Parathyroid adenoma (tissue), 2 donors: Measurements from ENCODE around the gene DNAJC7.

Source experiments
- H2AFZ ChIP-seq: fragments of 300-600 bp; sonication (generic); one replicate; pipeline ENCODE4 v1.7.0; 2017; ENCODE audit warnings: antibody characterized with exemption, mild to moderate bottlenecking
- H3K27ac ChIP-seq: fragments of 300-600 bp; sonication (generic); one replicate; pipeline ENCODE4 v1.7.0; 2017
- H3K27me3 ChIP-seq: fragments of 300-600 bp; sonication (generic); one replicate; pipeline ENCODE4 v1.7.0; 2017; ENCODE audit warnings: low read length; ENCODE audit not compliant: control insufficient read depth, insufficient read depth
- H3K36me3 ChIP-seq: fragments of 300-600 bp; sonication (generic); one replicate; pipeline ENCODE4 v1.7.0; 2017; ENCODE audit warnings: low read length; ENCODE audit not compliant: control insufficient read depth, insufficient read depth
- H3K4me1 ChIP-seq: fragments of 300-600 bp; sonication (generic); one replicate; pipeline ENCODE4 v1.7.0; 2017; ENCODE audit warnings: control low read depth
- H3K4me2 ChIP-seq: fragments of 300-600 bp; sonication (generic); one replicate; pipeline ENCODE4 v1.7.0; 2017; ENCODE audit warnings: low read length
- H3K4me3 ChIP-seq: fragments of 300-600 bp; sonication (generic); one replicate; pipeline ENCODE4 v1.7.0; 2017; ENCODE audit warnings: low read depth, low read length
- H3K79me2 ChIP-seq: fragments of 300-600 bp; sonication (generic); one replicate; pipeline ENCODE4 v1.7.0; 2017; ENCODE audit warnings: control low read depth
- H3K9ac ChIP-seq: fragments of 300-600 bp; sonication (generic); one replicate; pipeline ENCODE4 v1.7.0; 2017; ENCODE audit warnings: mild to moderate bottlenecking
- H3K9me3 ChIP-seq: fragments of 300-600 bp; sonication (generic); one replicate; pipeline ENCODE4 v1.7.0; 2017; ENCODE audit warnings: low read length; ENCODE audit not compliant: control insufficient read depth
- CTCF ChIP-seq: fragments of 300-600 bp; sonication (generic); IDR thresholded peaks from one replicate; pipeline ENCODE4 v1.7.0; 2017; ENCODE audit warnings: antibody characterized with exemption, mild to moderate bottlenecking
- donor health status: primary hyperparathyroidism.

DNAJC7 gene

GRCh38 chr17:41965694-41966462 is 51.4 kb downstream of the DNAJC7 start:
- Histone ChIP-seq H3K27me3 (no peaks in the 10 kb centered on the region), H2AFZ (peak overlapping the region; percentile 86), H3K9me3 (no peaks in the 10 kb centered on the region), H3K79me2 (no peaks in the 10 kb centered on the region), H3K27ac (peak overlapping the region; percentile 82), H3K36me3 (no peaks in the 10 kb centered on the region), H3K4me1 (peaks cover 6% of the 10 kb centered on the region), H3K4me3 (peak overlapping the region; percentile 83), H3K4me2 (peak overlapping the region; percentile 80), H3K9ac (no peak overlapping the region)
- no peak for TF ChIP-seq CTCF

- Histone ChIP-seq H3K36me3 (no peaks in the 10 kb centered on the region), H3K4me2 (no peak overlapping the region), H2AFZ (no peak overlapping the region), H3K9me3 (no peaks in the 10 kb centered on the region), H3K27ac (no peak overlapping the region), H3K9ac (no peak overlapping the region), H3K79me2 (no peaks in the 10 kb centered on the region), H3K4me1 (peaks cover 4% of the 10 kb centered on the region), H3K27me3 (no peaks in the 10 kb centered on the region), H3K4me3 (no peak overlapping the region)
- TF ChIP-seq CTCF = peak; percentile 83
These were observed 54.3 kb downstream of the DNAJC7 start for GRCh38 chr17:41962768-41963434.

GRCh38 chr17:41962111-41962510 is 55.1 kb downstream of the DNAJC7 start:
- Histone ChIP-seq H3K9me3 (no peaks in the 10 kb centered on the region), H3K9ac (no peak overlapping the region), H3K4me3 (no peak overlapping the region), H3K4me1 (peaks cover 4% of the 10 kb centered on the region), H3K36me3 (no peaks in the 10 kb centered on the region), H2AFZ (no peak overlapping the region), H3K4me2 (no peak overlapping the region), H3K27me3 (no peaks in the 10 kb centered on the region), H3K79me2 (no peaks in the 10 kb centered on the region), H3K27ac (no peak overlapping the region)
- no peak for TF ChIP-seq CTCF

- Histone ChIP-seq H3K36me3 (no peaks in the 10 kb centered on the region), H3K4me1 (no peaks in the 10 kb centered on the region), H3K4me2 (no peak overlapping the region), H3K9me3 (no peaks in the 10 kb centered on the region), H2AFZ (peak overlapping the region; percentile 9), H3K9ac (no peak overlapping the region), H3K4me3 (no peak overlapping the region), H3K79me2 (no peaks in the 10 kb centered on the region), H3K27ac (no peak overlapping the region), H3K27me3 (no peaks in the 10 kb centered on the region)
- no peak for TF ChIP-seq CTCF
These were observed 57.7 kb downstream of the DNAJC7 start for GRCh38 chr17:41959336-41960095.
